Immature natural killer cell (primary cell): Measurements from ENCODE around the gene NOXRED1. TPM values are rescaled to one million over a fixed set of nuclear protein-coding genes. Genes with fewer than 3 reads are reported as not detected.

Experiments
- DNase-seq, 3 donors: peaks; one replicate each; pipeline ENCODE4 v3.0.0; 2022; ENCODE audit warnings: mixed read lengths in 1 of 3
- H3K27ac Mint-ChIP-seq, 6 donors: one replicate each; pipeline ENCODE4 v1.8.0; 2020; ENCODE audit warnings: mixed read lengths in 6 of 6, mild to moderate bottlenecking in 5 of 6, inconsistent platforms in 4 of 6, moderate library complexity in 3 of 6
- H3K27me3 Mint-ChIP-seq, 3 donors: one replicate each; pipeline ENCODE4 v1.8.0; 2020 to 2021; ENCODE audit warnings: low read depth in 3 of 3, mild to moderate bottlenecking in 3 of 3, mixed read lengths in 3 of 3, moderate library complexity in 3 of 3, inconsistent platforms in 1 of 3
- H3K36me3 Mint-ChIP-seq, 3 donors: one replicate each; pipeline ENCODE4 v1.8.0; 2020; ENCODE audit warnings: mixed read lengths in 3 of 3, inconsistent platforms in 2 of 3, mild to moderate bottlenecking in 2 of 3
- H3K4me1 Mint-ChIP-seq, 2 donors: one replicate each; pipeline ENCODE4 v1.8.0; 2020; ENCODE audit warnings: inconsistent platforms in 2 of 2, mild to moderate bottlenecking in 2 of 2, mixed read lengths in 2 of 2, moderate library complexity in 1 of 2
- H3K4me3 Mint-ChIP-seq, 5 donors: one replicate each; pipeline ENCODE4 v1.8.0; 2020; ENCODE audit warnings: mild to moderate bottlenecking in 5 of 5, mixed read lengths in 5 of 5, inconsistent platforms in 3 of 5, moderate library complexity in 3 of 5
- H3K9me3 Mint-ChIP-seq, 6 donors: one replicate each; pipeline ENCODE4 v1.8.0; 2020; ENCODE audit warnings: mild to moderate bottlenecking in 6 of 6, mixed read lengths in 6 of 6, inconsistent platforms in 4 of 6, moderate library complexity in 3 of 6
- polyA plus RNA-seq, 3 donors: library from polyadenylated mRNA; unstranded; fragments of 300-500 nt; fragmentation: Illumina TruSeq; gene quantifications; one replicate each; pipeline ENCODE4 v1.2.3, GENCODE V29; 2021

NOXRED1 gene
- polyA plus RNA-seq, 3 donors from 2014 or later, result not detected

- no peaks in the 10 kb centered on the region for H3K9me3 Mint-ChIP-seq
- H3K4me1 Mint-ChIP-seq, result no peaks in the 10 kb centered on the region
- H3K27me3 Mint-ChIP-seq, result no peaks in the 10 kb centered on the region
- H3K27ac Mint-ChIP-seq, result no peak overlapping the region
- no peak overlapping the region for H3K4me3 Mint-ChIP-seq
- no peak for DNase-seq
- H3K36me3 Mint-ChIP-seq, result peaks cover 20 to 29% (median 26%) of the 10 kb centered on the region in 3 donors
Measured at GRCh38 chr14:77347751-77348150, 75.6 kb downstream of the NOXRED1 start.

GRCh38 chr14:77346495-77346894, 76.8 kb downstream of the NOXRED1 start:
- no peak for DNase-seq
- H3K9me3 Mint-ChIP-seq, result no peaks in the 10 kb centered on the region
- H3K36me3 Mint-ChIP-seq, result peaks cover 20 to 36% (median 32%) of the 10 kb centered on the region in 3 donors
- no peak overlapping the region for H3K4me3 Mint-ChIP-seq
- H3K27me3 Mint-ChIP-seq, result no peaks in the 10 kb centered on the region
- no peaks in the 10 kb centered on the region for H3K4me1 Mint-ChIP-seq
- no peak overlapping the region for H3K27ac Mint-ChIP-seq

- DNase-seq, result no peak
- H3K9me3 Mint-ChIP-seq, result no peaks in the 10 kb centered on the region
- H3K4me3 Mint-ChIP-seq, result no peak overlapping the region
- peaks cover 18 to 45% (median 33%) of the 10 kb centered on the region in 3 donors for H3K36me3 Mint-ChIP-seq
- H3K4me1 Mint-ChIP-seq, result no peaks in the 10 kb centered on the region
- no peak overlapping the region for H3K27ac Mint-ChIP-seq
- no peaks in the 10 kb centered on the region for H3K27me3 Mint-ChIP-seq
Measured at GRCh38 chr14:77344377-77344996, 78.8 kb downstream of the NOXRED1 start.

Other genes starting within 250 kb of the NOXRED1 start
- gene TMEM63C, start 241.7 kb downstream of the NOXRED1 start, polyA plus RNA-seq, result under 1 TPM in 2 of 3 donors, not detected in 1; 0.03 to 0.64 TPM
- not detected for gene NGB, start 152.3 kb downstream of the NOXRED1 start, polyA plus RNA-seq
- gene POMT2, start 102.6 kb downstream of the NOXRED1 start, polyA plus RNA-seq, result 1 to 10 TPM in 2 of 3 donors, under 1 TPM in 1; 0.36 to 3.1 (median 1.0) TPM
- gene GSTZ1, start 102.5 kb downstream of the NOXRED1 start, polyA plus RNA-seq, result 1 to 10 TPM; 5.2 to 5.9 (median 5.6) TPM
- gene TMED8, start 46.4 kb downstream of the NOXRED1 start, polyA plus RNA-seq, result 1 to 10 TPM; 2.4 to 4.6 (median 2.6) TPM
- under 1 TPM in 1 of 3 donors, not detected in 2; 0.40 TPM for gene SAMD15, start 46.1 kb downstream of the NOXRED1 start, polyA plus RNA-seq
- 1 to 10 TPM; 6.6 to 9.8 (median 9.2) TPM for gene VIPAS39, start 34.1 kb upstream of the NOXRED1 start, polyA plus RNA-seq
- 100 to 1,000 TPM in 2 of 3 donors, 10 to 100 TPM in 1; 94.2 to 149 (median 103) TPM for gene AHSA1, start 34.6 kb upstream of the NOXRED1 start, polyA plus RNA-seq
- gene ISM2, start 75.3 kb upstream of the NOXRED1 start, polyA plus RNA-seq, result not detected
- gene SPTLC2, start 193.1 kb upstream of the NOXRED1 start, polyA plus RNA-seq, result 10 to 100 TPM; 25.2 to 35.2 (median 32.3) TPM